IPS DF 6.9 (cell line): ENCODE results near the gene FGFR3.

Experiments
- DNase-seq: peaks from one replicate; pipeline ENCODE4 v3.0.0-alpha.2; 2013; ENCODE audit warnings: low read depth, low spot score
- H3K27ac ChIP-seq: one replicate; pipeline ENCODE4 v1.5.1; 2013; ENCODE audit warnings: low read length, control low read depth
- H3K27me3 ChIP-seq: 2 replicates; pipeline ENCODE4 v1.6.1; 2013; ENCODE audit warnings: mild to moderate bottlenecking, low read length; ENCODE audit not compliant: control insufficient read depth, insufficient read depth
- H3K36me3 ChIP-seq: 2 replicates; pipeline ENCODE4 v1.6.1; 2013; ENCODE audit warnings: low read length; ENCODE audit not compliant: control insufficient read depth, insufficient read depth
- H3K4me1 ChIP-seq: 2 replicates; pipeline ENCODE4 v1.6.1; 2013; ENCODE audit warnings: low read length; ENCODE audit not compliant: control insufficient read depth, insufficient read depth
- H3K4me3 ChIP-seq: 2 replicates; pipeline ENCODE4 v1.5.1; 2013; ENCODE audit warnings: mild to moderate bottlenecking, low read length
- H3K9me3 ChIP-seq: 2 replicates; pipeline ENCODE4 v1.6.1; 2013; ENCODE audit warnings: low read length, inconsistent platforms; ENCODE audit not compliant: control insufficient read depth, insufficient read depth
- WGBS: extraction: QIAGEN DNeasy Blood & Tissue Kit; methylation state at CpG from one replicate; pipeline ENCODE4 v1.1.7; 2013; ENCODE audit warnings: mixed read lengths, missing lambda C conversion rate; ENCODE audit not compliant: insufficient read length, insufficient coverage; 5-methylcytosine and 5-hydroxymethylcytosine counted together

The FGFR3 gene

GRCh38 chr4:1856071-1856942 is 63.2 kb downstream of the FGFR3 start, which contains the start of gene LETM1:
TSS of gene LETM1 (minus strand) at chr4:1856156. CDS start at chr4:1855950, 206 bp downstream.
- WGBS, result no CpG with 5 or more reads among the region's 107 CpGs
- H3K9me3 ChIP-seq, result no peaks in the 10 kb centered on the region
- H3K36me3 ChIP-seq, result no peaks in the 10 kb centered on the region
- peaks cover 42% of the 10 kb centered on the region for H3K27me3 ChIP-seq
- DNase-seq, result peak; percentile 72
- H3K4me1 ChIP-seq, result 0 out of 2 replicates have a peak, but pooled peaks cover 2% of the 10 kb centered on the region
- H3K4me3 ChIP-seq, result peak within 1 kb of the TSS; percentile 78
- no peak within 1 kb of the TSS for H3K27ac ChIP-seq

GRCh38 chr4:1856943-1857699 is 64.0 kb downstream of the FGFR3 start:
- Histone ChIP-seq H3K9me3 (no peaks in the 10 kb centered on the region), H3K4me1 (0 out of 2 replicates have a peak, but pooled peaks cover 2% of the 10 kb centered on the region), H3K36me3 (no peaks in the 10 kb centered on the region), H3K4me3 (peak overlapping the region; percentile 78; the same call in 1 of the 2 replicates), H3K27ac (no peak overlapping the region), H3K27me3 (peaks cover 50% of the 10 kb centered on the region)
- no CpG with 5 or more reads among the region's 32 CpGs for WGBS
- no peak for DNase-seq

GRCh38 chr4:1857931-1858330 is 64.8 kb downstream of the FGFR3 start:
- peaks cover 56% of the 10 kb centered on the region for H3K27me3 ChIP-seq
- H3K4me1 ChIP-seq, result 0 out of 2 replicates have a peak, but pooled peaks cover 2% of the 10 kb centered on the region
- no peaks in the 10 kb centered on the region for H3K9me3 ChIP-seq
- H3K36me3 ChIP-seq, result no peaks in the 10 kb centered on the region
- no peak overlapping the region for H3K27ac ChIP-seq
- H3K4me3 ChIP-seq, result no peak overlapping the region
- no CpG with 5 or more reads among the region's 5 CpGs for WGBS
- DNase-seq, result no peak
